Mucosa of descending colon (tissue), 3 donors: Measurements from ENCODE around the gene AFDN. TPM values are rescaled to one million over a fixed set of nuclear protein-coding genes. Genes with fewer than 3 reads are reported as not detected.

Experiments used
- ATAC-seq: fragments of 200-7000 bp; cut with Tn5 transposase; one replicate; pipeline ENCODE4 v1.9.1; 2020; ENCODE audit warnings: mild to moderate bottlenecking, moderate library complexity
- DNase-seq, 3 donors: peaks; one replicate each; pipeline ENCODE4 v3.0.0-alpha.2; 2020
- H3K36me3 ChIP-seq: fragments of 200-600 bp; one replicate; pipeline ENCODE4 v1.8.0; 2021; ENCODE audit warnings: low read depth, mild to moderate bottlenecking
- H3K4me1 ChIP-seq: fragments of 200-600 bp; one replicate; pipeline ENCODE4 v1.8.0; 2021; ENCODE audit warnings: low read depth, mild to moderate bottlenecking
- H3K4me3 ChIP-seq: fragments of 200-600 bp; one replicate; pipeline ENCODE4 v1.8.0; 2021; ENCODE audit warnings: mild to moderate bottlenecking
- H3K9me3 ChIP-seq: fragments of 200-600 bp; one replicate; pipeline ENCODE4 v1.8.0; 2021; ENCODE audit warnings: mild to moderate bottlenecking
- CTCF ChIP-seq: fragments of 200-600 bp; IDR thresholded peaks from one replicate; pipeline ENCODE4 v1.8.0; 2022; ENCODE audit warnings: antibody characterized with exemption, mild to moderate bottlenecking
- intact Hi-C, 2 donors: fragments of 100-400 bp; cut with DNase I in 1 of 2; cut with micrococcal nuclease in 1 of 2; formaldehyde crosslinking; loops; one replicate each; pipeline versions ENCODE4 v1.11.0 to v1.11.1; 2022; cut with DNase I, micrococcal nuclease
- total RNA-seq, 3 donors: library from RNA; stranded (reverse); fragmentation: NEBNext Ultra II Directional in 2 of 3; extraction: Animal tissue kit (Norgen Biotek cat#: 25700) in 2 of 3; gene quantifications; one replicate each; pipeline versions ENCODE4 v1.2.1 to v1.2.4, GENCODE V29; 2021 to 2023
- donor health status: DM: no; HTN: no; CAD: no; lungs with moderate emphysema.
- donor health status: DM: no; HTN: no; CAD: no.
- donor health status: DM: no; HTN: yes; CAD: no.

Gene AFDN
- total RNA-seq, 3 donors from 2014 or later: 168 to 231 (median 208) TPM

- no peaks in the 10 kb centered on the region for H3K36me3 ChIP-seq
- DNase-seq: no peak
- H3K4me1 ChIP-seq: peaks cover 6% of the 10 kb centered on the region
- no peaks in the 10 kb centered on the region for H3K9me3 ChIP-seq
- TF ChIP-seq CTCF: no peak
- H3K4me3 ChIP-seq: no peak overlapping the region
- intact Hi-C loops: no loop called here
- ATAC-seq: no peak
These were observed 19.5 kb upstream of the AFDN start for GRCh38 chr6:167807200-167807599.

GRCh38 chr6:167807756-167808155 lies 19.0 kb upstream of the AFDN start:
- Histone ChIP-seq H3K4me3 (no peak overlapping the region), H3K4me1 (peaks cover 6% of the 10 kb centered on the region), H3K36me3 (no peaks in the 10 kb centered on the region), H3K9me3 (no peaks in the 10 kb centered on the region)
- ATAC-seq: no peak
- intact Hi-C loops: no loop called here
- no peak for DNase-seq
- TF ChIP-seq CTCF: no peak

- Histone ChIP-seq H3K9me3 (no peaks in the 10 kb centered on the region), H3K4me1 (peaks cover 3% of the 10 kb centered on the region), H3K4me3 (no peak overlapping the region), H3K36me3 (no peaks in the 10 kb centered on the region)
- no peak for TF ChIP-seq CTCF
- intact Hi-C loops: no loop called here
- DNase-seq: no peak
- ATAC-seq: no peak
These were observed 15.7 kb upstream of the AFDN start for GRCh38 chr6:167811040-167811439.

- H3K4me1 ChIP-seq: no peaks in the 10 kb centered on the region
- H3K36me3 ChIP-seq: no peaks in the 10 kb centered on the region
- ATAC-seq: no peak
- TF ChIP-seq CTCF: no peak
- no peaks in the 10 kb centered on the region for H3K9me3 ChIP-seq
- intact Hi-C loops: no loop called here
- DNase-seq: no peak
- no peak overlapping the region for H3K4me3 ChIP-seq
These were observed 15.1 kb upstream of the AFDN start for GRCh38 chr6:167811442-167812087.

- Histone ChIP-seq H3K4me1 (no peaks in the 10 kb centered on the region), H3K36me3 (no peaks in the 10 kb centered on the region), H3K4me3 (no peak overlapping the region), H3K9me3 (no peaks in the 10 kb centered on the region)
- DNase-seq (no peak), ATAC-seq (no peak)
- no peak for TF ChIP-seq CTCF
- intact Hi-C loops: no loop called here
These were observed 14.6 kb upstream of the AFDN start for GRCh38 chr6:167812088-167812487.
